Ishikawa (cell line): ENCODE results near the gene CADM1.

Experiments
- CEBPB ChIP-seq: IDR thresholded peaks from 2 replicates; pipeline ENCODE4 v1.6.1; 2012
- EP300 ChIP-seq: IDR thresholded peaks from 2 replicates; pipeline ENCODE4 v1.6.1; 2012; ENCODE audit warnings: borderline replicate concordance
- FOXM1 ChIP-seq: IDR thresholded peaks from 2 replicates; pipeline ENCODE4 v1.6.1; 2012; ENCODE audit warnings: low read depth, borderline replicate concordance
- NFIC ChIP-seq: IDR thresholded peaks from 2 replicates; pipeline ENCODE4 v1.6.1; 2012

- TF ChIP-seq EP300 (no peak), FOXM1 (no peak), CEBPB (no peak), NFIC (no peak)
Observed at GRCh38 chr11:115391598-115391997, 112.6 kb downstream of the CADM1 start.
